Lower lobe of right lung (tissue), 2 donors: Measurements from ENCODE around the gene MB21D2. TPM values are rescaled to one million over a fixed set of nuclear protein-coding genes. Genes with fewer than 3 reads are reported as not detected.

Experiments used
- ATAC-seq, 2 donors: fragments of 200-7000 bp; cut with Tn5 transposase; one replicate each; pipeline ENCODE4 v1.9.1; 2020 to 2022; ENCODE audit warnings: mild to moderate bottlenecking in 2 of 2, moderate library complexity in 2 of 2
- DNase-seq: peaks from one replicate; pipeline ENCODE4 v3.0.0-alpha.2; 2020
- H3K27ac ChIP-seq: fragments of 200-600 bp; one replicate; pipeline ENCODE4 v1.8.0; 2022
- H3K27me3 ChIP-seq: fragments of 200-600 bp; one replicate; pipeline ENCODE4 v1.8.0; 2022; ENCODE audit warnings: low read depth
- H3K36me3 ChIP-seq: fragments of 200-600 bp; one replicate; pipeline ENCODE4 v1.8.0; 2022; ENCODE audit warnings: mild to moderate bottlenecking
- H3K4me1 ChIP-seq: fragments of 200-600 bp; one replicate; pipeline ENCODE4 v1.8.0; 2022
- H3K4me3 ChIP-seq: fragments of 200-600 bp; one replicate; pipeline ENCODE4 v1.8.0; 2022; ENCODE audit warnings: mild to moderate bottlenecking
- H3K9me3 ChIP-seq: fragments of 200-600 bp; one replicate; pipeline ENCODE4 v1.8.0; 2022
- CTCF ChIP-seq: fragments of 200-600 bp; IDR thresholded peaks from one replicate; pipeline ENCODE4 v1.8.0; 2022; ENCODE audit warnings: antibody characterized with exemption, mild to moderate bottlenecking
- intact Hi-C: fragments of 100-400 bp; cut with DNase I; formaldehyde crosslinking; loops from one replicate; pipeline ENCODE4 v1.11.0; 2022
- total RNA-seq: library from RNA; stranded (reverse); fragmentation: NEBNext Ultra II Directional; extraction: Animal tissue kit (Norgen Biotek cat#: 25700); gene quantifications from one replicate; pipeline ENCODE4 v1.2.1, GENCODE V29; 2021
- donor health status: DM: no; HTN: yes; CAD: no; lungs with severe emphysema.

Gene MB21D2
- total RNA-seq, 1 donor from 2014 or later: 5.0 TPM

DNA sequence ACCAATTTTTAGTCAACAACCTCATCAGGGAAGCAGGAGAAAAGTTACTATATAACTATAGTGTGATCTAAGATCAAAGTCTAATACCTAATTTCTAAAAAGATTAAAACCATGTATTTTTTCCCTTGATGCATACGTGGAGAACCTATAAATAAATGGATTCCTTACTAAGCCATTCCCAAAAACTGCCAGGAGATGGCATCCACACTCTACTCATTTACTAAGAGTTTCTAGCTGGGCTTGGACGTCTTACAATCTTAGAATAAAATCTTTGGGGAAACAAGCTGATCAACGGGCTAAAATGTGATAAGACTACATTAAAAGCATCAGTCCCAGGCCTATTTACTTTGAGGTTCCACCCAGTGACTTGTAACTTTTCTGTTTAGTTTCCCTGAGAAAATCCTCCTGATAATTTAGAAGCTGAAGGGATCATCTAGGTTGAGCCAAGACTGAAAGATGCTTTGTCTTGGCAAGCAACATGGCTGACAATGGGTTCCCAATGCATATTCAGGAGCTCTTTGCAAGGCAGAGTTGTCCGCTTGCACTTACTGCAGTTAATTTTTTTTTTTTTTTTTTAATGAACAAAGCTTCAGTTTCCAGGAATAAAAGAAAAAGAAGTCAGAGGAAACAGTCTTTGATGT lies 104.8 kb downstream of the MB21D2 start:
- Histone ChIP-seq H3K4me3 (no peak overlapping the region), H3K9me3 (no peaks in the 10 kb centered on the region), H3K36me3 (no peaks in the 10 kb centered on the region), H3K4me1 (no peaks in the 10 kb centered on the region), H3K27ac (no peak overlapping the region), H3K27me3 (no peaks in the 10 kb centered on the region)
- intact Hi-C loops: no loop called here
- peak; percentile 54 for TF ChIP-seq CTCF
- DNase-seq (no peak), ATAC-seq (peak in 1 of 2 donors; percentile 43)

DNA sequence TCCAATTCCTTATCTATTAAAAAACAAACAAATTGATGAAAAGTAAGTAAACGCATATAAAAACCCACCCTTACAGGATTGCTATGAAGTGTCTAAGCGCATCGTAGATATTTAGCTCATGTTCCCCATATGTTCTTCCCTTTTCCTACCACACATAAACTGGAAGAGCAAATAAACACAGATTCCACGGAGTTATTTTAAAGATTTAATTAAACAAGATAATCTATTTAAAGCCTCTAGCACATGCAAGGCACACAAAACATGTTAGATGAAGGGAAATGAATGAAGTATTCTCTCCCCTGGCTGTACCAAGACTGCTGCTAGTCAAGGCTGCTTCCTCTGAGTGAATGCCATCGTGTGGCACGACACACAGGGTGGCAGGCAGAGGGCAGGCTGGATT lies 111.9 kb downstream of the MB21D2 start:
- Histone ChIP-seq H3K4me1 (no peaks in the 10 kb centered on the region), H3K4me3 (no peak overlapping the region), H3K27ac (no peak overlapping the region), H3K36me3 (no peaks in the 10 kb centered on the region), H3K27me3 (no peaks in the 10 kb centered on the region), H3K9me3 (no peaks in the 10 kb centered on the region)
- intact Hi-C loops: no loop called here
- DNase-seq: no peak
- ATAC-seq: no peak
- TF ChIP-seq CTCF: no peak

DNA sequence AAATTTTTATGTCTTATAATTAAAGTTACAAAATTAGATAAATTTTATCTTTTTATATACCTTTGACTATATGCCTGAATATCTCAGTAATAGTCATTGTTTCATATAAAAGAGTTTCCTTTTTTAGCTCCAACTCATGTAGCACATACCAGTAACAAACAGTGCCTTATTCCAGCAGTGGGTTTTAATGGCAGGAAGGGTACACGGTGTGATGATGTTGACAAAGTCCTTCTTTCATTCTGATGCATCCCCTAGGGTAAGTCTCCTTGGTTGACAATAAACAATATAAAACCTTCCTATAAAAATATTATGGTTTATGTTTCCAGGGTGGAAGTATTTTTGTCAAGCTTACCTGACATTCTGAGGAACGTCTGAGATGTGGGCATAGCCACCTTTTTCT lies 113.2 kb downstream of the MB21D2 start:
- no peak for TF ChIP-seq CTCF
- H3K27me3 ChIP-seq: no peaks in the 10 kb centered on the region
- no peak overlapping the region for H3K4me3 ChIP-seq
- H3K9me3 ChIP-seq: no peaks in the 10 kb centered on the region
- no peaks in the 10 kb centered on the region for H3K36me3 ChIP-seq
- DNase-seq (no peak), ATAC-seq (no peak)
- H3K4me1 ChIP-seq: no peaks in the 10 kb centered on the region
- intact Hi-C loops: no loop called here
- no peak overlapping the region for H3K27ac ChIP-seq

DNA sequence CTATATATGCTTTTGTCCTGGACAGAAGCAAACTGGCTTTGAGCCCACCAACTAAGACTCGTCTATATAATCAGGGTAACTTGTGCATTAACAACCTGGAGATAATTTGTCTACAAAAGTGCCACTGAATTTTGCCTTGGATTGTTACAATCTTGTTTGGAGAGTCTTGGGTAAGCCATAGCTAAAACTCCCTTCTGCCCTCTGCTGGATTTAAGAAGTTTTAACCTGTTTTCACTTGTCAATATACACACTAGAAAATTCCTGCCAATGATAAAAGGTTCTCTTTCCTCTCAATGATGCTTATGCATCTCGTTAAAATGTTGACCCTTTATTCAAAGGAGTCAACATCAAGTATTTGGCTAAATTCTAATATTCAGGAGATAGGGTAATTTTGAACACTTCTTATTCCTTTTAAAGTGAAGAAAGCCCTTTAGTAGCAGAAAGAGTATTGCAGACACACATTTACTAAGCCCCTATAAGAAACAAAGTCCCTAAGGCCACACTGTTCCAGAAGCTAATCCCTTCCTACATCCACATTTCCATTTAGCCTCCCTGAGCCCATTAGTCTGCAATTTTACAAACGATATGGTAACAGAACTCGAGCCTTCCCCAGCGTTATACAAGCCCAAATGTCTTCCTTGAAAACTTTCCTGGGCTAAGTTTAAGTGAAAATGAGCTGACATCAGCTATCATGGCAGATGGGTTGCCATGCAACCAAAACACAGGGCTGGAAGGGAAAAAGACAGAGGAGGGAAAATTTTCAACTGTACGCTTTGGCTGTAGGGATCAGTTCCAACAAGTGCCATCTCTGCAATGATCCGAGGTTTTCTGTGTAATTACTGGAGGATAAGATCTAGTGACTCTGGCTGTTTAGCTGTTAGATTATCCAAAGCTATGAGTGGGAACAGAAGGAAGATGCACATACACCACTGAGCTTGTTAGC lies 114.4 kb downstream of the MB21D2 start:
- no peak overlapping the region for H3K4me3 ChIP-seq
- H3K27me3 ChIP-seq: no peaks in the 10 kb centered on the region
- intact Hi-C loops: no loop called here
- DNase-seq (no peak), ATAC-seq (peak; percentile 37 to 71)
- no peak overlapping the region for H3K27ac ChIP-seq
- no peaks in the 10 kb centered on the region for H3K4me1 ChIP-seq
- peaks cover 5% of the 10 kb centered on the region for H3K36me3 ChIP-seq
- H3K9me3 ChIP-seq: no peaks in the 10 kb centered on the region
- TF ChIP-seq CTCF: peak; percentile 52

DNA sequence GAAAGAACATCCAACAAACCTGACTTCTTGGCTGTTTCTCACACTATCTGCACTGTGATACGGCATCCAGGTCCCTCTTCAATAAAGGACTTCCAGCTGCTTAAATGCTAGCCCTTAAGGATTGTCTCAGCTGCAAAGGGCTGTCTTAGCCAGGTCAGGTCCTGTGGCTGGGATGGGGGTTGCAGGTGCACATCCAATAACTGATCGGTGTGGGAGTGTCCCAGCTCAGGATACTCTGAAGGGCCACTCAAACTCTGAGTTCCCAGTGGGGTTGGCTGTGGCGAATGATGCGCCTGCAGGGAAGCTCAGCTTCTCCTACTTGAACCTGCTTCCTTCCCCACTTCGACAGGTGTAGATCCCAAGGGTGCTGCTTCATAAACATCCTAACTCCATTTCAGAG lies 115.7 kb downstream of the MB21D2 start:
- Histone ChIP-seq H3K9me3 (no peaks in the 10 kb centered on the region), H3K27ac (no peak overlapping the region), H3K36me3 (peaks cover 5% of the 10 kb centered on the region), H3K4me1 (no peaks in the 10 kb centered on the region), H3K27me3 (no peaks in the 10 kb centered on the region), H3K4me3 (no peak overlapping the region)
- intact Hi-C loops: no loop called here
- TF ChIP-seq CTCF: no peak
- no peak for DNase-seq
- ATAC-seq: no peak
